ENCODE measurements around the gene ACOT8. TPM values are rescaled to one million over a fixed set of nuclear protein-coding genes. Genes with fewer than 3 reads are reported as not detected.

The ACOT8 gene
- polyA plus RNA-seq, 2 of the 4 experiments (the other 2 are of a cell fraction) = 14.0 to 18.5 TPM

GRCh38 chr20:45812157-45813005 is 44.8 kb downstream of the ACOT8 start, which contains the start of gene UBE2C (continued):
- TF ChIP-seq HMGXB4 (CRISPR knock-in tag; IDR thresholded peaks at IDR 0.05; ENCODE audit: borderline replicate concordance) = no peak
- TF ChIP-seq CHD4 (IDR thresholded peaks at IDR 0.05; ENCODE audit: borderline replicate concordance) = no peak
- no peak for TF ChIP-seq CTCF (IDR thresholded peaks at IDR 0.05)
- TF ChIP-seq REST (IDR thresholded peaks at IDR 0.05) = peak; percentile 45; the same call in 1 of the 2 replicates
- TF ChIP-seq TFCP2L1 (CRISPR knock-in tag; IDR thresholded peaks at IDR 0.05) = no peak
- TF ChIP-seq EHMT2 (IDR thresholded peaks at IDR 0.05; ENCODE audit: low read depth) = no peak
- peak; percentile 85 for TF ChIP-seq PHF8 (IDR thresholded peaks at IDR 0.05; ENCODE audit: borderline replicate concordance, low read depth)
- no peak for TF ChIP-seq MAFK (IDR thresholded peaks at IDR 0.05; ENCODE audit: partially characterized antibody)
- no peak for TF ChIP-seq HOXA7 (CRISPR knock-in tag; IDR thresholded peaks at IDR 0.05)
- TF ChIP-seq RFX5 (IDR thresholded peaks at IDR 0.05) = 0 out of 2 replicates have a peak, but pooled peaks have one; percentile 37
- no peak for TF ChIP-seq NFE2L2 (conservative IDR thresholded peaks at IDR 0.05; ENCODE audit: low read length)
- peak; percentile 47; the same call in 1 of the 2 replicates for TF ChIP-seq E2F6 (IDR thresholded peaks at IDR 0.05; ENCODE audit: borderline replicate concordance, low read depth)
- TF ChIP-seq ATOH8 (CRISPR knock-in tag; IDR thresholded peaks at IDR 0.05; ENCODE audit: low read depth) = no peak
- TF ChIP-seq MAX (IDR thresholded peaks at IDR 0.05) = peak; percentile 89
- no peak for TF ChIP-seq TP53 (CRISPR knock-in tag; IDR thresholded peaks at IDR 0.05)
- TF ChIP-seq BCL3 (IDR thresholded peaks at IDR 0.05) = no peak

All from A549 (cell line).